ENCODE results near the gene ESPNL. TPM values are rescaled to one million over a fixed set of nuclear protein-coding genes. Genes with fewer than 3 reads are reported as not detected.

Gene ESPNL
- total RNA-seq, 1 experiment from 2014 or later: 0.85 TPM

DNA sequence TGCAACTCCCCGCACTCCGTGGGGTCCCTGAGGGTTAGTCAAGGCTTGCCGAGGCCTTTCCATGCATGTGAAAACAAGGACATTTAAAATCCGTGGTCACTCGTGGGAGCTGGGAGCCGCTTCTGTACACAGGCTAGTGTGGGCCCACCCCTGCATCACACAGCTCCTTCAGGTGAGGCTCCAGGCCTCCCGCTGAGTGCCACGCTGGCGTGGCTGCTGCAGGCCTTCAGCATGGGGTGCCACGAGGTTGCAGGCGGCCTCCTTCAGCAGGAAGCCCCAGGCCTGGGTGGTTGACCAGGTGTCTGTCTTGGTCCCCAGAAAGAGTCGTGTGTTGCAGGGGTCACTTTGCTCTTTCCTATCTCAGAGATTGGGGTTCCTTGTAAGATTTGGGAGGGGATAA, 44.9 kb downstream of the ESPNL start:
- CTCF ChIA-PET: no interaction called here
- peaks cover 27% of the 10 kb centered on the region for H3K4me1 ChIP-seq (ENCODE audit: control insufficient read depth, insufficient read depth, low read length)
- H3K36me3 ChIP-seq (ENCODE audit: control insufficient read depth, insufficient read depth, low read length): no peaks in the 10 kb centered on the region
- H3K9me3 ChIP-seq (ENCODE audit: control insufficient read depth, insufficient read depth, low read depth, low read length): no peaks in the 10 kb centered on the region
- no peak overlapping the region for H3K4me3 ChIP-seq (ENCODE audit: low read depth in 2 of 2, low read length in 2 of 2)
- intact Hi-C loops (cut with micrococcal nuclease; ENCODE audit: unreplicated experiment) (no loop called here), in situ Hi-C loops (cut with HindIII; ENCODE audit: low pct_unique_long_range_greater_than_20kb, low sequenced_read_pairs) (no loop called here)
- TF ChIP-seq, protein P1, sequence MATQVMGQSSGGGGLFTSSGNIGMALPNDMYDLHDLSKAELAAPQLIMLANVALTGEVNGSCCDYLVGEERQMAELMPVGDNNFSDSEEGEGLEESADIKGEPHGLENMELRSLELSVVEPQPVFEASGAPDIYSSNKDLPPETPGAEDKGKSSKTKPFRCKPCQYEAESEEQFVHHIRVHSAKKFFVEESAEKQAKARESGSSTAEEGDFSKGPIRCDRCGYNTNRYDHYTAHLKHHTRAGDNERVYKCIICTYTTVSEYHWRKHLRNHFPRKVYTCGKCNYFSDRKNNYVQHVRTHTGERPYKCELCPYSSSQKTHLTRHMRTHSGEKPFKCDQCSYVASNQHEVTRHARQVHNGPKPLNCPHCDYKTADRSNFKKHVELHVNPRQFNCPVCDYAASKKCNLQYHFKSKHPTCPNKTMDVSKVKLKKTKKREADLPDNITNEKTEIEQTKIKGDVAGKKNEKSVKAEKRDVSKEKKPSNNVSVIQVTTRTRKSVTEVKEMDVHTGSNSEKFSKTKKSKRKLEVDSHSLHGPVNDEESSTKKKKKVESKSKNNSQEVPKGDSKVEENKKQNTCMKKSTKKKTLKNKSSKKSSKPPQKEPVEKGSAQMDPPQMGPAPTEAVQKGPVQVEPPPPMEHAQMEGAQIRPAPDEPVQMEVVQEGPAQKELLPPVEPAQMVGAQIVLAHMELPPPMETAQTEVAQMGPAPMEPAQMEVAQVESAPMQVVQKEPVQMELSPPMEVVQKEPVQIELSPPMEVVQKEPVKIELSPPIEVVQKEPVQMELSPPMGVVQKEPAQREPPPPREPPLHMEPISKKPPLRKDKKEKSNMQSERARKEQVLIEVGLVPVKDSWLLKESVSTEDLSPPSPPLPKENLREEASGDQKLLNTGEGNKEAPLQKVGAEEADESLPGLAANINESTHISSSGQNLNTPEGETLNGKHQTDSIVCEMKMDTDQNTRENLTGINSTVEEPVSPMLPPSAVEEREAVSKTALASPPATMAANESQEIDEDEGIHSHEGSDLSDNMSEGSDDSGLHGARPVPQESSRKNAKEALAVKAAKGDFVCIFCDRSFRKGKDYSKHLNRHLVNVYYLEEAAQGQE (IDR thresholded peaks at IDR 0.05; ENCODE audit: insufficient read depth in 1 of 2, low read depth in 2 of 2, low read length in 1 of 2): no peak
- TF ChIP-seq TCF7L2 (IDR thresholded peaks at IDR 0.05; ENCODE audit: low read depth, low read length) (no peak), SIN3A (IDR thresholded peaks at IDR 0.05; ENCODE audit: borderline replicate concordance, insufficient read depth, low read depth, low read length) (no peak), POLR2AphosphoS5 (IDR thresholded peaks at IDR 0.05; ENCODE audit: low read depth, low read length) (no peak)
- TF ChIP-seq, protein P2, sequence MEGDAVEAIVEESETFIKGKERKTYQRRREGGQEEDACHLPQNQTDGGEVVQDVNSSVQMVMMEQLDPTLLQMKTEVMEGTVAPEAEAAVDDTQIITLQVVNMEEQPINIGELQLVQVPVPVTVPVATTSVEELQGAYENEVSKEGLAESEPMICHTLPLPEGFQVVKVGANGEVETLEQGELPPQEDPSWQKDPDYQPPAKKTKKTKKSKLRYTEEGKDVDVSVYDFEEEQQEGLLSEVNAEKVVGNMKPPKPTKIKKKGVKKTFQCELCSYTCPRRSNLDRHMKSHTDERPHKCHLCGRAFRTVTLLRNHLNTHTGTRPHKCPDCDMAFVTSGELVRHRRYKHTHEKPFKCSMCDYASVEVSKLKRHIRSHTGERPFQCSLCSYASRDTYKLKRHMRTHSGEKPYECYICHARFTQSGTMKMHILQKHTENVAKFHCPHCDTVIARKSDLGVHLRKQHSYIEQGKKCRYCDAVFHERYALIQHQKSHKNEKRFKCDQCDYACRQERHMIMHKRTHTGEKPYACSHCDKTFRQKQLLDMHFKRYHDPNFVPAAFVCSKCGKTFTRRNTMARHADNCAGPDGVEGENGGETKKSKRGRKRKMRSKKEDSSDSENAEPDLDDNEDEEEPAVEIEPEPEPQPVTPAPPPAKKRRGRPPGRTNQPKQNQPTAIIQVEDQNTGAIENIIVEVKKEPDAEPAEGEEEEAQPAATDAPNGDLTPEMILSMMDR (IDR thresholded peaks at IDR 0.05): no peak
- ATAC-seq (no peak), DNase-seq (ENCODE audit: low read depth, low spot score) (no peak)
- no peak overlapping the region for H3K27ac ChIP-seq (ENCODE audit: low read length)
- H3K27me3 ChIP-seq (ENCODE audit: control insufficient read depth, insufficient read depth, low read length): no peaks in the 10 kb centered on the region
- no TSS peak for BruUV-seq (replicated peaks)
- POLR2A ChIA-PET: no interaction called here

DNA sequence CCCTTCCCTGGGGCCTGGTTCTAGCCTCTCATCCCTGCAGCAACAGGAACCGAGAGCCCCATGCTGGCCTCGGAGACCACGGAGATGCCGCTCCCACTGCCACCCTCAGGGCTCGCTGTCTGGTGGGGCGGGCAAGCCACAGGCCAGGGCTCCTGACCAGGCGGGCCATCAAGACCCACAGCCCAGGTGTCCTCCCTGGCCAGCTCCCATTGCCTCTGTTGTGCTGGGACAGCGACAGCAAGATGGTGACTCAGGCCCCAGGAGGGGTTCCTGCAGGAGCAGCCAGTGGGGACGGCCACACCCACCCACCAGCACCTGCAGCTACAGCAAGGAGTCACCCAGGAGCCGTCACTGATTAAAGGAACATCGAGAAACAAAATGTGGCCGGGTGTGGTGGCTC, 45.7 kb downstream of the ESPNL start:
- Histone ChIP-seq H3K4me1 (ENCODE audit: control insufficient read depth, insufficient read depth, low read length) (peaks cover 27% of the 10 kb centered on the region), H3K27me3 (ENCODE audit: control insufficient read depth, insufficient read depth, low read length) (no peaks in the 10 kb centered on the region), H3K27ac (ENCODE audit: low read length) (no peak overlapping the region), H3K4me3 (ENCODE audit: low read depth in 2 of 2, low read length in 2 of 2) (no peak overlapping the region), H3K9me3 (ENCODE audit: control insufficient read depth, insufficient read depth, low read depth, low read length) (no peaks in the 10 kb centered on the region), H3K36me3 (ENCODE audit: control insufficient read depth, insufficient read depth, low read length) (no peaks in the 10 kb centered on the region)
- DNase-seq (ENCODE audit: low read depth, low spot score): no peak
- intact Hi-C loops (cut with micrococcal nuclease; ENCODE audit: unreplicated experiment): no loop called here
- ChIA-PET CTCF (no interaction called here), POLR2A (no interaction called here)
- no peak for ATAC-seq
- TF ChIP-seq, protein P1 (IDR thresholded peaks at IDR 0.05; ENCODE audit: insufficient read depth in 1 of 2, low read depth in 2 of 2, low read length in 1 of 2): no peak
- TF ChIP-seq SIN3A (IDR thresholded peaks at IDR 0.05; ENCODE audit: borderline replicate concordance, insufficient read depth, low read depth, low read length): no peak
- TF ChIP-seq, protein P2 (IDR thresholded peaks at IDR 0.05): no peak
- no peak for TF ChIP-seq TCF7L2 (IDR thresholded peaks at IDR 0.05; ENCODE audit: low read depth, low read length)
- TF ChIP-seq POLR2AphosphoS5 (IDR thresholded peaks at IDR 0.05; ENCODE audit: low read depth, low read length): no peak
- BruUV-seq (replicated peaks): no TSS peak
- in situ Hi-C loops (cut with HindIII; ENCODE audit: low pct_unique_long_range_greater_than_20kb, low sequenced_read_pairs): no loop called here

All from Panc1 (cell line).